Activated T-cell treated with anti-CD3 and anti-CD28 coated beads for 24 hours (primary cell): ENCODE measurements around the gene RAB41.
"Not testable (repeated sequence)": the region's sequence is repeated elsewhere in the genome, so short reads cannot be mapped to it uniquely, and the experiment has no call there.

Experiments
- DNase-seq: peaks from one replicate; pipeline ENCODE4 v3.0.0-alpha.2; 2020; ENCODE audit warnings: low read depth

RAB41 gene

GRCh38 chrX:70281951-70282350 lies at the start of gene RAB41:
Gene RAB41, plus strand, starts transcription at chrX:70282172. Its CDS starts 46 bp downstream, at chrX:70282218.
- no peak for DNase-seq

DNA sequence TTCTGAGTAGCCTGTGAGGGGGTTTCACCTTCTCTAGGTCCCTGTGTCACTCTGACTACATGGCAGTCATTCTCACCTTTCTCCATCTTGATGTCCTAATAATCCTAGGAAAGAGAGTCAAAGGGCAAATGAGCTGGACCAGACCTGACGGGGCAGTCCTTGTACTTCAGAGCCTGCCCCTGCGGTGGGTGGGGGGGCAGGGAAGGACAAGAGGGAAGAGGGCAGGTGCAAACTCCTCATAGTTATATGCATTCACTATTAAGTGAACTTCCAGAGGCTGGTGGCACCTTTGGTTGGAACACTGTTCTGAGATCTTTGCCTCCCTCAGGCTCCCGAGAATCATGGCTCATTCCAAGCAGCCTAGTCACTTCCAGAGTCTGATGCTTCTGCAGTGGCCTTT lies 47.6 kb upstream of the RAB41 start, which contains the start of gene AWAT1:
AWAT1 (plus strand) TSS at position 301 of the 400 bp plus-strand sequence; CDS start at position 342, 41 bp downstream.
- DNase-seq = no peak

DNA sequence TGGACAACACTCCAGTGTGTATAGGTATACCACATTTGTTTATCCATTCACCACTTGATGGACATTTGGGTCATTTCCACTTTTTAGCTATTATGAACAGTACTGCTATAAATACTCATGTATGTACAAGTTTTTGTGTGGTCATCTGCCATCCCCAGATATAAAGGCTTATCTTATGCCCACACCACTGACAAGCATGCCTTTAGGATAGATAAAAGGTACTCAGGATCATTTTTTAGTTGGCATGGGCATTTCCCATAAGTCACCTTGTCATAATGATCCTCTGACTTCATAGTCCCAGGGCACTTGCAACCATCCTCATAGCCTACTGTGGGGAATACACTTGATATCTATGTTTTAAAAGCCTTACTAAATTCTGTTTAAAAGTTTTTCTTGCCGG lies 41.2 kb upstream of the RAB41 start:
- DNase-seq = no peak

DNA sequence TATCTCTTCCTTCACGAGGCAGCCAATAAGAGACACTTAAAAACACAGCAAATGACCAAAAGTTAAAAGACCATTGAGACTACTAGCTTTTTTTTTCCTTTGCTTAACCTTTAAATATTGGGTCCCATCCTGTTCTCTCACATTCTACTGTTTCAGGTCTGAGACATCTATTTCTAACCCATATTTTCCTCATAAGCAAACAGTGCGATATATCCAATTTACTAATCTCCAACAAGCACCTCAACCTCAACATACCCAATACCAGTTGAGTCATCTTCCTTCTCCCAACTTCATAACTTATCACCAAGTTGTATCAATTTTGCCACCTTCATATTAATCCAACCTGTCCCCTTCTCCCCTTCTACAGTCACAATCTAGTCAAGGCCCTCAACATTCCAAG lies 40.5 kb upstream of the RAB41 start:
- no peak for DNase-seq

DNA sequence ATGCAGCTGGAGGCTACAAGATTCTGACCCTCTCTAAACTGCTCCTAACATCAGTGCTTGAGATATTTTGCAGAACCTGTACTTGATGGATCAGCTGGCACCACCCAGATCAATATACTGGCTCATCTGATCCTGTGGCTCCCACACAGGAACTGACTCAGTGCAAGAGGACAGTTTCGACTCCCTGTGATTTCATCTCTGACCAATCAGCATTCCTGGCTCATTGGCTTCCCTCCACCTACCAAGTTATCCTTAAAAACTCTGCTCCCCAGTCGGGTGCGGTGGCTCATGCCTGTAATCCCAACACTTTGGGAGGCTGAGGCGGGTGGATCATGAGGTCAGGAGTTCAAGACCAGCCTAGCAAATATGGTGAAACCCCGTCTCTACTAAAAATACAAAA lies 38.4 kb upstream of the RAB41 start:
- DNase-seq = not testable (repeated sequence)

DNA sequence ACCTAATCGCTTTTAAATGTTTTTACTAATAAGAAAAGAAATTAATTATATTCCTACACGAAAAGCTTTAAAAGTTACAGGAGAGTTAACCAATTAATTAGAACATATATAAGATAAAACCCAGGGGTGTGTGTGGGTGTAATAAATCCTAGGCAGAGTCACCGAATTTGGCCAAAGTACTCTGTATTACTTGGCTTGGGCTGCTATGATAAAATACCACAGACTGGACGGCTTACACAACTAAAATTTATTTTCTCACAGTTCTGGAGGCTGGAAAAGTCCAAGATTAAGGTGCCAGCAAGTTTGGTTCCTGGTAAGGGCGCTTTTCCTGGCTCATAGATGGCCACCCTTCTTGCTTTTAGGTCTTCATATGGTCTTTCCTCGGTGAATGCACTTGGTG lies 37.1 kb upstream of the RAB41 start:
- no peak for DNase-seq

- DNase-seq = no peak
Observed at GRCh38 chrX:70247252-70247651, 34.7 kb upstream of the RAB41 start.

GRCh38 chrX:70252491-70252890 lies 29.5 kb upstream of the RAB41 start:
- DNase-seq = no peak

- DNase-seq = no peak
Observed at GRCh38 chrX:70253377-70254062, 28.5 kb upstream of the RAB41 start.

DNA sequence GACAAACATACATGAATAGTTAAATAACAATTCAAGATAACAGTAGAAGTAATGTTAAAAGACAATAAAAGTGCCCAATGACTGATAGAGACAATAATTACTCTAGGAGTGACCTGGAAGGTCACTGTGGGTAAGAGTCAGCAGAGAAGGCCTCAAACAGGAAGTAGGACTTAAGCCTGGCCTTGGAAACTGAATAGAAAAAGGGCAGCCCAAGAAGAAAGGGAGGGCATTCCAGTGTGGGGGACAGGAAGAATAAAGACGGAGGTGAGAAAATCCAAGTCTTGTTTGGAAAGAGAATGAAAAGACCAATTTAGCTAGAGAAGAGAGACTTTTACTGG lies 27.9 kb upstream of the RAB41 start:
- DNase-seq = no peak

GRCh38 chrX:70254909-70255308 lies 27.1 kb upstream of the RAB41 start:
- DNase-seq = no peak

GRCh38 chrX:70255452-70255851 lies 26.5 kb upstream of the RAB41 start:
- no peak for DNase-seq

DNA sequence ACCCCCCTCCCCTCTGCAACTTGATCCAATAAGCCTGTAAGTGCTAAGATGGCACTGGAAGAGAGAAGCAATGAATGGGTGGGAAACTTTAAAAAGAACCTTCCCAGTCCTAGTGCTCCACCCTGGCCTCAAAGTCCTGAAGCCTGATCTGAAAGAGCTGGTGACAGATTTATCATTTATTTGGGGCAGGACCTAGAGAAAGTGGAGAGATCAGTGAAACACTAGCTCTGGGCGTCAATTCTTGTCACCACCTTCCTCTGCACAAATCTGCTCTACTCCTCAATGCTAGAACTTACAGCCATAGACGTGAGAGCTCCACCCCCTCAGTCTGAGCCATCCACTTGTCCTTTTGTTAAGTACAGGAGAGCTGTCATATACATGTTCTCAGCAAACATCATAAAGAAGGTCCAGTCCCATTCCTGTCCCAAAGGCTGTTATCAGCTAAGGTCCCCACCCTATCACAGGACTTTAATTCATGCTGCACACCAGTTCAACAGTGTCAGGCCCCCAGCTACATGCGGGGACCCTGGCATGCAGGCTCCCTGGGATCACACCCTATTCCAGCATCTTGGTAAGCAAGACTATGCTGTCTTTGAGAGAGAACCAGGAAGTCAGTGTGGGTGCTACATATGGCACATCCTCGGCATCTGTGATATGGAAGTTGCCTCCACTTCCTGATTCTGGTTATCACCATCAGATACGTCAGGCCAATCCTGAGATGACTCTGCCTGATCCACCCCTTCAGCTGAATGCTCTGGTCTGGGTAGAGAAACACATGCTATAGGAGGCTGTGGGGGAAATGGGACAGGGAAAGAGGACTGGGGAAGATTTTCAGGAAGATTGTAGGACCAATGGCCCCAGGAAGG lies 24.3 kb upstream of the RAB41 start:
- no peak for DNase-seq

DNA sequence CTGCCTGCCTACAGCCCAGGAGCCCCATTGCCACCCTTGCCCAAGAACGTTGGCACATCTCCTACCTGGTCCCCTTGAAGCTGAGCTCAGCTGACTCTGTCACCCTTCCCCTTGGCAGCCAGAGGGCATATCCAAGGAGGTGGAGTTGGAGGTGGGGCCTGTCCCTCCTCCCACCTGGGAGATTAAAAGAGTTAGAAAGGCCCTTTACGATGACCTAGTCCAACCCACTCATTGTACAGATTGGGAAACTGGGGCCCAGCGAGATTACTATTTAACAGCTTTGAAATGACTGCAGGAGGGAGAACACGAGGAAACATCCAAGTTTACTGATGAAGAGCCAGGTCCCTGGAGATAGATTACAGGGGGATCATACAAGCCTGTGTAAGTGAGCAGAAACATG lies 21.9 kb upstream of the RAB41 start, which contains the start of gene P2RY4:
P2RY4 (minus strand) TSS at position 101 of the 400 bp plus-strand sequence. CDS start 580 bp downstream, outside the sequence.
- DNase-seq = no peak

DNA sequence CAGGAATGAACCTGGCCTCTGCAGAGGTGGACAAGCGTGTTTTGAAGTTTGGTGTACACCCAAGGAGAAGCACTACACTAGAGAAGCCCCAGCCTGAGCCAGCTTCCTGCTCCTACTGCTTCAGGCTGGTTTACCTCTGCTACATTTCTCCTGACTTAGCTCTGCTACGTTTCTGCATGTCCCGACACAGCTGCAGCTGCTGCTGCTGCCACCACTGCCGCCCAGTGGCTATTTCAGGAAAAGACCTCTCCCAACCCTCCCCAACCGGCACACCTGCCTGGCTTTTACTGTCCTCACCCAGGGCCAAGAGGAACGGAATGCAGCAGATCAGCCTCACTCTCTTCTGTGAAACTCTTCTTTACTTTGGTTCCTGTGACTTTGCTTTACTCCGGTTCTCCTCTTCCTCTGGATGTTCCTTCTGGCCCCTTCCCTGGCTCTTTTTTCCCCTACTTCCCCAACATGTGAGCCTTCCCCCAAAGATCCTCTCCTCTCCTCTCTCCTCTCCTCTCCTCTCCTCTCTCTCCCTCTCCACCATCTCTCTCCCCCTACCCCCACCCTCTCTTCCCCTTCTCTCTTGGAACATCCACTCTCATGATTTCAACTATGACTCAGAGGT lies 18.9 kb upstream of the RAB41 start:
- no peak for DNase-seq

DNA sequence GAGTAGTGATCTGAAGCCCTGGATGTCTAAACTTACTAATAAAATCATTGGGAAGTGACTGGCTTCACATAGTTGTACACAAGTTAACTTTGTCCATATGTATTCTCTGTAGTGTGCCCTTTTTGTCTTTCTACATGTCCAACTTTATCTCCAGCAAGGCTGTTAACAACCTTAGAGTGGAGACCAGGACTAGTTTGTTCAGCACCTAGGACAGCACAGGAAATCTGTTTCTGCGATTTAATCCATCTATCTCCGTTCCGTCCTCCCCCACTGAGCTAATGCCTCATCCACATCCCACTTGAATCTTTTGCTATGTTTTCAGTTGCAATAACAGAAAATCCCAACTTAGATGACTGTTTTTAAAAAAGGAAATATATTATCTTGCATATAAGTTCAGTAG lies 17.2 kb upstream of the RAB41 start:
- DNase-seq = no peak

GRCh38 chrX:70268034-70268433 lies 13.9 kb upstream of the RAB41 start, which contains the start of gene ARR3:
Gene ARR3, plus strand, starts transcription at chrX:70268334. Its CDS starts 1,052 bp downstream, at chrX:70269386.
- no peak for DNase-seq

DNA sequence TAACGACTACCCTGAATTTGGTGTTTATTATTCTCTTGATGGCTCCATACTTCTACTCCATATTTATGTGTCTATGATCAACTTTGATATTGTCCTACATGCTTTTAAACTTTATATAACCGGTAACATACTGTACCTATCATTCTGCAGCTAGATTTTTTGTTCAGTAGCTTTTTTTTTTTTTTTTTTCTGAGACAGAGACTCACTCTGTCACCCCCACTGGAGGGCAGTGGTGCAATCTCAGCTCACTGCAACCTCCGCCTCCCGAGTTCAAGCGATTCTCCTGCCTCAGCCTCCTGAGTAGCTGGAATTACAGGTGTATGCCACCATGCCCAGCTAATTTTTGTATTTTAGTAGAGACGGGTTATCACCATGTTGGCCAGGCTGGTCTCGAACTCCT lies 7.9 kb upstream of the RAB41 start:
- not testable (repeated sequence) for DNase-seq

GRCh38 chrX:70279081-70279480 lies 2.9 kb upstream of the RAB41 start:
- no peak for DNase-seq

DNA sequence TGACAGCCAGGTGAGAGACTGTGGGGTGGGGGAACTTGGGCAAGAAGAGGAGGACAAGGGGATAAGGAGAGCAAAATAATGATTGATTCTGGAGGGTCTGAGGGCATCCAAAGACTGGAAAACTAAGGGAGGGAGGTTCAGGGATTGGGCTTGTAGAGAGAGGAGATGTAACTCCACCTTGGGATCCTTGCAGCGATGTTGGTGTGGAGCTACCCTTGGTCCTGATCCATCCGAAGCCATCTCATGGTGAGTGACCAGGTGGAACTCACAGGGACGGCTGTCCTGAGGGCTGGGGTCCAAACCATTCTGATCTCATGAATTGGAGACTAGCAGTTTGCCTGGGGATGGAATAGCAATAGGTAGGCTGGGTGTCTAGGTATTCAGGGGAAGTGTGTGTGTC lies 1.4 kb upstream of the RAB41 start:
- DNase-seq = no peak

DNA sequence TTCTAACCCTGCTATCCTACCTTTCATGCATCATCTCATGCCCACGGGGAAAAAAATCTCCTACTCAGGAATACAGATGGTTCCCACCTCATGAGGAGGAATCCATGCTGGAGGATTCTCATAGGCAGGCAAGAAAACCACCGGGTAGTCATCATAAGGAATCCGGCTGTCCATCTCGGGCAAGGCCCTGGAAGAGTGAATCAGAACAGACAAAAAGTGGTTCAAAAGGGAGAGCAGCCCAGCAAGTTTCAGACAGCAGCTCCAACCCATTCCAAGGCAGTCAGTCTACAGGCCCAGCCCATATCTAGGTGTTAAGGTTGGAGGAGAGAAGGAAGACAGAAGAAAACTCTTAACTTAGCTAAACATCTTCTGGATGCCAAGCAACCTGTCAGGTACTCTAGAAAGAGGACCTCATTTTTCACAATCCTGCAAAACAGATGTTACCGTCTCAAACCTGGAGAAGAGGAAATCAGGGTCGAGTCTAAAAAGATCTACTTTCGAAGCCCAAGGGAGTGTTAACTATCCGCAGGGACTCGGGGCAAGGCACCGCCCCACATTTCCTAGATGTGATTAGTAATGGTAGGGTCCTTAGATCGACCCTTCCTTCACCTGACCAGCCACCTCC lies 7.3 kb downstream of the RAB41 start:
- DNase-seq = no peak
